SK-N-SH treated with all-trans-retinoic acid at 6 μM for 48 hours (cell line): ENCODE data around the gene PARD3.
"Not testable (repeated sequence)": the region's sequence is repeated elsewhere in the genome, so short reads cannot be mapped to it uniquely, and the experiment has no call there.

Experiments used
- ATAC-seq: fragments of 200-7000 bp; cut with Tn5 transposase; 3 replicates; pipeline ENCODE4 v1.9.1; 2020; ENCODE audit warnings: mild to moderate bottlenecking, moderate library complexity
- ARNTL ChIP-seq: fragments of 450-650 bp; formaldehyde crosslinking; IDR thresholded peaks from 2 replicates; pipeline ENCODE4 v1.5.0; 2020; ENCODE audit warnings: low read depth, mild to moderate bottlenecking, moderate library complexity, borderline replicate concordance
- BACH2 ChIP-seq: fragments of 250-450 bp; sonication (Bioruptor Pico); IDR thresholded peaks from 2 replicates; pipeline ENCODE4 v1.9.0; 2021; ENCODE audit warnings: mild to moderate bottlenecking, borderline replicate concordance
- CREB5 ChIP-seq: fragments of 250-450 bp; sonication (Bioruptor Pico); IDR thresholded peaks from 2 replicates; pipeline ENCODE4 v1.5.1; 2020; ENCODE audit warnings: low read depth, mild to moderate bottlenecking, moderate library complexity
- CSDC2 ChIP-seq: fragments of 250-450 bp; sonication (Bioruptor Pico); IDR thresholded peaks from 2 replicates; pipeline ENCODE4 v1.5.0; 2020; ENCODE audit warnings: mild to moderate bottlenecking, moderate library complexity
- ESRRG ChIP-seq: fragments of 250-450 bp; sonication (Bioruptor Pico); IDR thresholded peaks from 2 replicates; pipeline ENCODE4 v1.6.1; 2021; ENCODE audit warnings: mild to moderate bottlenecking
- GLIS3 ChIP-seq: fragments of 250-450 bp; sonication (Bioruptor Pico); IDR thresholded peaks from 2 replicates; pipeline ENCODE4 v1.5.0; 2020; ENCODE audit warnings: mild to moderate bottlenecking, moderate library complexity
- ISL1 ChIP-seq: fragments of 250-450 bp; sonication (Bioruptor Pico); IDR thresholded peaks from 2 replicates; pipeline ENCODE4 v2.1.2; 2022; ENCODE audit warnings: mild to moderate bottlenecking, moderate library complexity
- OSR1 ChIP-seq: fragments of 250-450 bp; sonication (Bioruptor Pico); IDR thresholded peaks from 2 replicates; pipeline ENCODE4 v1.8.0; 2022; ENCODE audit warnings: moderate library complexity, mild to moderate bottlenecking, inconsistent platforms
- PATZ1 ChIP-seq: fragments of 250-450 bp; sonication (Bioruptor Pico); IDR thresholded peaks from 2 replicates; pipeline ENCODE4 v1.8.0; 2020; ENCODE audit warnings: mild to moderate bottlenecking, moderate library complexity, borderline replicate concordance
- PPARA ChIP-seq: fragments of 250-450 bp; sonication (Bioruptor Pico); IDR thresholded peaks from 2 replicates; pipeline ENCODE4 v1.5.0; 2020; ENCODE audit warnings: mild to moderate bottlenecking, borderline replicate concordance
- RARB ChIP-seq: fragments of 250-450 bp; sonication (Bioruptor Pico); IDR thresholded peaks from 2 replicates; pipeline ENCODE4 v1.8.0; 2021; ENCODE audit warnings: mild to moderate bottlenecking, moderate library complexity
- SNAI2 ChIP-seq: fragments of 250-450 bp; sonication (Bioruptor Pico); IDR thresholded peaks from 2 replicates; pipeline ENCODE4 v1.5.0; 2020; ENCODE audit warnings: mild to moderate bottlenecking, moderate library complexity
- TCF4 ChIP-seq: fragments of 250-450 bp; sonication (Bioruptor Pico); IDR thresholded peaks from 2 replicates; pipeline ENCODE4 v1.8.0; 2021; ENCODE audit warnings: mild to moderate bottlenecking, moderate library complexity, borderline replicate concordance
- TOX ChIP-seq: fragments of 250-450 bp; sonication (Bioruptor Pico); IDR thresholded peaks from 2 replicates; pipeline ENCODE4 v1.8.0; 2021; ENCODE audit warnings: mild to moderate bottlenecking, moderate library complexity, borderline replicate concordance
- TSHZ2 ChIP-seq: fragments of 250-450 bp; sonication (Bioruptor Pico); IDR thresholded peaks from 2 replicates; pipeline ENCODE4 v1.5.0; 2020; ENCODE audit warnings: mild to moderate bottlenecking, moderate library complexity
- ZC3H10 ChIP-seq: fragments of 250-450 bp; sonication (Bioruptor Pico); IDR thresholded peaks from 2 replicates; pipeline ENCODE4 v1.5.1; 2021; ENCODE audit warnings: mild to moderate bottlenecking, moderate library complexity
- ZFP3 ChIP-seq: fragments of 250-450 bp; sonication (Bioruptor Pico); IDR thresholded peaks from 2 replicates; pipeline ENCODE4 v1.5.0; 2020; ENCODE audit warnings: mild to moderate bottlenecking, moderate library complexity
- ZFP30 ChIP-seq: fragments of 450-650 bp; formaldehyde crosslinking; IDR thresholded peaks from 2 replicates; pipeline ENCODE4 v1.5.0; 2022; ENCODE audit warnings: mild to moderate bottlenecking, moderate library complexity
- ZNF565 ChIP-seq: fragments of 450-650 bp; formaldehyde crosslinking; conservative IDR thresholded peaks from 2 replicates; pipeline ENCODE4 v1.5.0; 2020; ENCODE audit warnings: low read depth, mild to moderate bottlenecking, moderate library complexity
- ZNF8 ChIP-seq: fragments of 450-650 bp; formaldehyde crosslinking; IDR thresholded peaks from 2 replicates; pipeline ENCODE4 v1.5.0; 2020; ENCODE audit warnings: mild to moderate bottlenecking, moderate library complexity
- TF ChIP-seq, protein P1 (sequence below): fragments of 250-450 bp; sonication (Bioruptor Pico); IDR thresholded peaks from 2 replicates; pipeline ENCODE4 v1.8.0; 2021; ENCODE audit warnings: low read depth, mild to moderate bottlenecking, moderate library complexity, borderline replicate concordance
- TF ChIP-seq, protein P2 (sequence below): fragments of 250-450 bp; sonication (Bioruptor Pico); IDR thresholded peaks from 2 replicates; pipeline ENCODE4 v1.5.1; 2021; ENCODE audit warnings: mild to moderate bottlenecking, moderate library complexity

The PARD3 gene

GRCh38 chr10:34844448-34844847 lies 29.4 kb upstream of the PARD3 start:
- TF ChIP-seq ISL1 (no peak), PPARA (no peak), ZFP3 (CRISPR knock-in tag) (no peak), TOX (CRISPR knock-in tag) (no peak)
- ATAC-seq: no peak

- ATAC-seq: not testable (repeated sequence)
These were observed 28.4 kb upstream of the PARD3 start for GRCh38 chr10:34843470-34843869.

DNA sequence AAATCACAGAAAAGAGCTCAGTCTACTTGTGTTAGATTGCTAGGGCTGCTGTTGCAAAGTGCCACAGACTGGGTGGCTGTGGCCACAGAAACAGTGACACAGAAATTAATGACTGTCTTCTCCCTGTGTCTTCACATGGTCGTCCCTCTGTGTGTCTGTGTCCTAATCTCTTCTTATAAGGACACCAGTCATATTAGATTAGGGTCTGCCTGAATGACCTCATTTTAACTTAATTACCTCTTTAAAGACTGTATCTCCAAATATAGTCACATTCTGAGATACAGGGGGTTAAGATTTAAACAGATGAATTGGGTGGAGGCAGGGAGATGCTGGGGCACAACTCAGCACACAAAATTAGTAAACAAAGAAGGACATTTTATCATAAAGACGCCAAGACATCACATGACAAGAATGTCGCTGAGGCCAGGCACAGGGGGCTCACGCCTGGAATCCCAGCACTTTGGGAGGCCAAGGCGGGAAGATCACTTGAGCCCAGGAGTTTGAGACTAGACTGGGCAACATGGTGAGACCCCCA lies 23.3 kb upstream of the PARD3 start:
- ATAC-seq: no peak
- no peak for TF ChIP-seq ZNF8 (CRISPR knock-in tag)
- no peak for TF ChIP-seq RARB (CRISPR knock-in tag)
- no peak for TF ChIP-seq TCF4
- TF ChIP-seq GLIS3 (CRISPR knock-in tag): no peak
- TF ChIP-seq OSR1 (CRISPR knock-in tag): no peak
- no peak for TF ChIP-seq ARNTL (CRISPR knock-in tag)
- no peak for TF ChIP-seq PATZ1 (CRISPR knock-in tag)
- no peak for TF ChIP-seq BACH2 (CRISPR knock-in tag)
- no peak for TF ChIP-seq ZFP30 (CRISPR knock-in tag)
- TF ChIP-seq ZNF565 (CRISPR knock-in tag): no peak
- TF ChIP-seq TSHZ2 (CRISPR knock-in tag): no peak
- TF ChIP-seq CSDC2 (CRISPR knock-in tag): no peak
- TF ChIP-seq, protein P1, sequence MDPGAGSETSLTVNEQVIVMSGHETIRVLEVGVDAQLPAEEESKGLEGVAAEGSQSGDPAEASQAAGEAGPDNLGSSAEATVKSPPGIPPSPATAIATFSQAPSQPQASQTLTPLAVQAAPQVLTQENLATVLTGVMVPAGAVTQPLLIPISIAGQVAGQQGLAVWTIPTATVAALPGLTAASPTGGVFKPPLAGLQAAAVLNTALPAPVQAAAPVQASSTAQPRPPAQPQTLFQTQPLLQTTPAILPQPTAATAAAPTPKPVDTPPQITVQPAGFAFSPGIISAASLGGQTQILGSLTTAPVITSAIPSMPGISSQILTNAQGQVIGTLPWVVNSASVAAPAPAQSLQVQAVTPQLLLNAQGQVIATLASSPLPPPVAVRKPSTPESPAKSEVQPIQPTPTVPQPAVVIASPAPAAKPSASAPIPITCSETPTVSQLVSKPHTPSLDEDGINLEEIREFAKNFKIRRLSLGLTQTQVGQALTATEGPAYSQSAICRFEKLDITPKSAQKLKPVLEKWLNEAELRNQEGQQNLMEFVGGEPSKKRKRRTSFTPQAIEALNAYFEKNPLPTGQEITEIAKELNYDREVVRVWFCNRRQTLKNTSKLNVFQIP: no peak
- no peak for TF ChIP-seq ESRRG (CRISPR knock-in tag)
- TF ChIP-seq ISL1: no peak
- TF ChIP-seq PPARA: no peak
- no peak for TF ChIP-seq ZFP3 (CRISPR knock-in tag)
- no peak for TF ChIP-seq CREB5 (CRISPR knock-in tag)
- TF ChIP-seq, protein P2, sequence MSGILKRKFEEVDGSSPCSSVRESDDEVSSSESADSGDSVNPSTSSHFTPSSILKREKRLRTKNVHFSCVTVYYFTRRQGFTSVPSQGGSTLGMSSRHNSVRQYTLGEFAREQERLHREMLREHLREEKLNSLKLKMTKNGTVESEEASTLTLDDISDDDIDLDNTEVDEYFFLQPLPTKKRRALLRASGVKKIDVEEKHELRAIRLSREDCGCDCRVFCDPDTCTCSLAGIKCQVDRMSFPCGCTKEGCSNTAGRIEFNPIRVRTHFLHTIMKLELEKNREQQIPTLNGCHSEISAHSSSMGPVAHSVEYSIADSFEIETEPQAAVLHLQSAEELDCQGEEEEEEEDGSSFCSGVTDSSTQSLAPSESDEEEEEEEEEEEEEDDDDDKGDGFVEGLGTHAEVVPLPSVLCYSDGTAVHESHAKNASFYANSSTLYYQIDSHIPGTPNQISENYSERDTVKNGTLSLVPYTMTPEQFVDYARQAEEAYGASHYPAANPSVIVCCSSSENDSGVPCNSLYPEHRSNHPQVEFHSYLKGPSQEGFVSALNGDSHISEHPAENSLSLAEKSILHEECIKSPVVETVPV (CRISPR knock-in tag): no peak

DNA sequence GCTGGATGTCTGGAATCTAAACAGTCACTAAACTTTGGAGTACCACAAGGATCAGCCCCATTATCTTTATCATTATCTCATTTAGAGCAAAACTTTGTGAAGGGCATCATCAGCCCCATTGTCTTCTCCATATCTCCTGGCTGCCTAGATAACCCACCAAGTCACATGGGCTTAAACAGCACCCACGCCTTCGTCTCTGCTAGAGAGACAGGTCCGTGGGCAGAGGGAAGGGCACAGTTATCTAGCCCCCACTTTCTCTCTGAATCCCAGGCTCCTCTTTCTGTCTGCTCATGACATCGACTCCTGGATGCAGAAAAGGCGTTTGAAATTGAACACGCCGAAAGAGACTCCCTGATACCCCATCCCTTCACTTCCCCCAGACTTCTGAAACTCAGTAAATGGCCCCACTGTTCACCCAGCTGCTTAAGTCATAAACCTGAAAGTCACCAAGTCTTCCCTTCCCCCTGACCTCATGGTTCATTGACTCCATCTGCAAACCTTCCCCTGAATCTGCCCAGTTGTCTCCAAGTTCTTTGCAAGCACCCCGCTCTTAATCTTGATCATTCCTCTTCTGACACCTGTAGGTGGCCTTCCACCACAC lies 20.9 kb upstream of the PARD3 start:
- ATAC-seq: no peak
- no peak for TF ChIP-seq SNAI2 (CRISPR knock-in tag)
- no peak for TF ChIP-seq TOX (CRISPR knock-in tag)
- no peak for TF ChIP-seq BACH2 (CRISPR knock-in tag)
- TF ChIP-seq CREB5 (CRISPR knock-in tag): no peak
- no peak for TF ChIP-seq ZNF8 (CRISPR knock-in tag)
- TF ChIP-seq ZC3H10 (CRISPR knock-in tag): no peak
- TF ChIP-seq PPARA: no peak
- TF ChIP-seq ESRRG (CRISPR knock-in tag): no peak
- no peak for TF ChIP-seq TCF4
- no peak for TF ChIP-seq PATZ1 (CRISPR knock-in tag)
- TF ChIP-seq, protein P2 (CRISPR knock-in tag): no peak
